Heart left ventricle (tissue), 13 donors: ENCODE data around the gene ADGRD2.

Experiments used
- POLR2A ChIP-seq, 2 donors: fragments of 450-650 bp; IDR thresholded peaks; one replicate each; pipeline ENCODE4 v1.6.1; 2017; ENCODE audit warnings: antibody characterized with exemption in 2 of 2, mild to moderate bottlenecking in 2 of 2, moderate library complexity in 2 of 2
- TF ChIP-seq, protein P1 (sequence below), 12 donors: fragments of 200-600 bp; sonication (generic) in 4 of 12; IDR thresholded peaks; one replicate each; pipeline versions ENCODE4 v1.5.0 to v1.8.0; 2018 to 2022; ENCODE audit warnings: antibody characterized with exemption in 12 of 12, mild to moderate bottlenecking in 5 of 12
- donor health status: ischemic (EF 13 %, LVEDD 7.1; RV severe dilation, severe dysfunction).
- donor health status: DM: no; HTN: yes; CAD: no.
- donor health status: DM: no; HTN: no; CAD: no.
- donor health status: ischemic (EF 25% LVEDD 6.9; RV normal size, moderate dysfunction).
- donor health status: ischemic (EF 25% LVEDD 5.7; RV mildly dilated, moderate dysfunction).
- donor health status: ischemic (EF 35%, LVEDD 5.7; RV mildly dilated, moderate dysfunction).
- donor health status: nonischemic (EF 11% LVEDD 7.7; RV severe dilation, severe dysfunction).
- donor health status: DM: yes; HTN: yes; CAD: no.
- donor health status: PGD.
- donor health status: ischemic (EF 29% LVEDD 5.4; RV normal size, mild dysfunction).
- donor health status: nonischemic (EF 23%, LVEDD 6.1; RV moderate dilation, normal function).

DNA sequence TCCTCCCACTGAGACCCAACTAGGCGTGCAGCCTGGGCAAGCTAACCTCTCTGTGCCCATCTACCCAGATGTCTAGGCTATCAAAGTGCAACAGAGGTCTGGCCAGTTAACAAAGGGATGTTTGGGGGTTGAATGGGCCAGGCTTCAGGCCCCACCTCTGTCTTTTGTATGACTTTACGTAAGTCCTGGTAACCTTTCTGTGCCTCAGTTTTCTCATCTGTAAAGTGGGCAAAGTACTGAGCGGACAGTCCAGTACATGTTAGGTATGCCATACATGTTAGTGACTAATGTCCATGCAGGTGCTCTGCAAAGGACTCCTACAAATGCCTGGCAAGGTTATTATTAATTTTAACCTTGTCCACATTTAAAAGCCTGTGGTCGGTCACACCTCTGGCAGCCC, 43.0 kb downstream of the ADGRD2 start:
- TF ChIP-seq, protein P1, sequence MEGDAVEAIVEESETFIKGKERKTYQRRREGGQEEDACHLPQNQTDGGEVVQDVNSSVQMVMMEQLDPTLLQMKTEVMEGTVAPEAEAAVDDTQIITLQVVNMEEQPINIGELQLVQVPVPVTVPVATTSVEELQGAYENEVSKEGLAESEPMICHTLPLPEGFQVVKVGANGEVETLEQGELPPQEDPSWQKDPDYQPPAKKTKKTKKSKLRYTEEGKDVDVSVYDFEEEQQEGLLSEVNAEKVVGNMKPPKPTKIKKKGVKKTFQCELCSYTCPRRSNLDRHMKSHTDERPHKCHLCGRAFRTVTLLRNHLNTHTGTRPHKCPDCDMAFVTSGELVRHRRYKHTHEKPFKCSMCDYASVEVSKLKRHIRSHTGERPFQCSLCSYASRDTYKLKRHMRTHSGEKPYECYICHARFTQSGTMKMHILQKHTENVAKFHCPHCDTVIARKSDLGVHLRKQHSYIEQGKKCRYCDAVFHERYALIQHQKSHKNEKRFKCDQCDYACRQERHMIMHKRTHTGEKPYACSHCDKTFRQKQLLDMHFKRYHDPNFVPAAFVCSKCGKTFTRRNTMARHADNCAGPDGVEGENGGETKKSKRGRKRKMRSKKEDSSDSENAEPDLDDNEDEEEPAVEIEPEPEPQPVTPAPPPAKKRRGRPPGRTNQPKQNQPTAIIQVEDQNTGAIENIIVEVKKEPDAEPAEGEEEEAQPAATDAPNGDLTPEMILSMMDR (IDR thresholded peaks at IDR 0.05) = no peak
- no peak for TF ChIP-seq POLR2A (IDR thresholded peaks at IDR 0.05)
